ENCODE data around the gene CLIC6. TPM values are rescaled to one million over a fixed set of nuclear protein-coding genes. Genes with fewer than 3 reads are reported as not detected.
A peak's percentile ranks its signal among the peaks of the same experiment; 100 is the strongest.

Gene CLIC6
- total RNA-seq, 1 experiment from 2014 or later: 0.25 TPM

DNA sequence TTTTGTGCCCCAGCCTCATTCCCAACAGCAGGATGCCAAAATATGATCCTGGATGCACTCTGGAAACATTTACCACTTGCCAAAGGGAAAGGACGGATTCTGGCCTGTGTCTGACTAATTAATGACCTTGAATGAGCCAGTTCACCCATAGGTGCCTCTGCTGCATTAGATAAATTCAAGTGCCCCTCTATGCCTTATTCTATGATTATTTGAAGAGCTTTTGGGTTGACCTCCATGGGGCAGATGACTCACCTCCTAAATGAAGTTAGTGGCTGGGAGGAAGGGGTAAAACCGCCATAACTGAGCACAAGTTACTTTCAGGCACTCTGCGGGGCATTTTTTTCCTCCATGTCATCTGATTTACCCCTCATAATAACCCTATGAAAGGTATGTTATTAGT is 98.1 kb downstream of the CLIC6 start:
- peak; percentile 61 for DNase-seq (ENCODE audit: low read depth)

Other genes starting within 250 kb of the CLIC6 start
- not detected in 2 replicates for gene SMIM34, start 245.0 kb upstream of the CLIC6 start, total RNA-seq (2014; rRNA removed; shearing (Covaris generic))
- gene KCNE1, start 156.8 kb upstream of the CLIC6 start, total RNA-seq (2014; rRNA removed; shearing (Covaris generic)): 0.32 TPM in 1 of 2 replicates, not detected in the other
- 160 and 181 TPM in 2 replicates for gene RCAN1, start 53.9 kb upstream of the CLIC6 start, total RNA-seq (2014; rRNA removed; shearing (Covaris generic))

All from M059J (cell line).